Hematopoietic multipotent progenitor cell treated with erythropoietin and hydrocortisone succinate and interleukin-3 and kit ligand, for 15 days (in vitro differentiated cells): ENCODE measurements around the gene LHFPL3.
"Not testable (repeated sequence)": the region's sequence is repeated elsewhere in the genome, so short reads cannot be mapped to it uniquely, and the experiment has no call there.

Experiments
- DNase-seq: peaks from one replicate; pipeline ENCODE4 v3.0.0-alpha.2; 2015; ENCODE audit warnings: low spot score

LHFPL3 gene

DNA sequence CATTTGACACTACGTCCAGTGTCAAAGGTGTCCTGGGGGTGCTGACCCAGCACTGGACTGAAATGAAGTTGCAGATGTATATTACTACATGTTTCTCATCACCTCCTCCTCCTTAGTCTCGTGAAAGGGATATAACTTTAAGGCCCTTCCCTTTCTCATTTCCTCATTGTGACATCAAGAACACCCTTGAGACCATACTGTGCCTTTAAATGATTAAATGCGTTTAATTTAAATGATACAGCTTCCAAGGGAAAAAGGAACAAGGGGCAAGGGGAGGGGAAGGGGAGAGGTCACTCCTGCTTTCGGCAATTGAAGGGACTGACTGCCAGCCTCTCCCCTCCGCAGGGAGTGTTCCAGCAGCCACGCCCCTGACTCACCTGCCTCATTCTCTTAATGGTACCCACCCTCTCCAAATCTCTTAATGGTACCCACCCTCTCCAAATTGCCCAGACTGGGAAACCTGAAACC lies 605.2 kb downstream of the LHFPL3 start:
- no peak for DNase-seq

DNA sequence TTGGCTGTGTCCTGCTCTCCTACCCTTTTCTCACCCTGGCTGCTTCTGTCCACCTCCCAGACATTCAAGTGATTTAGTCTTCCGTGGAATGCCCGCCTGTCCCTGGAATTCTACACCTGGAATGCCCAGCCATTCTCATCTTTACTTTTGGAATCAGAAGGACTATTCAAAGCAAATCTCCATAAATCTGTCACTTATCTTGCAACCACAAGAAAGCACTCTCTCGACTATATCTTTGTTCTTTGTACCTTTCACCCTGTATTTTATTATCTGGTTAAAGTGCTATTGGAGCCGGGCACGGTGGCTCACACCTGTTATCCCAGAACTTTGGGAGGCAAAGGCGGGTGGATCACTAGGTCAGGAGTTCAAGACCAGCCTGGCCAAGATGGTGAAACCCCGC lies 606.3 kb downstream of the LHFPL3 start:
- no peak for DNase-seq

GRCh38 chr7:104935276-104935675 lies 606.9 kb downstream of the LHFPL3 start:
- no peak for DNase-seq

- no peak for DNase-seq
These were observed 608.1 kb downstream of the LHFPL3 start for GRCh38 chr7:104936546-104936945.

DNA sequence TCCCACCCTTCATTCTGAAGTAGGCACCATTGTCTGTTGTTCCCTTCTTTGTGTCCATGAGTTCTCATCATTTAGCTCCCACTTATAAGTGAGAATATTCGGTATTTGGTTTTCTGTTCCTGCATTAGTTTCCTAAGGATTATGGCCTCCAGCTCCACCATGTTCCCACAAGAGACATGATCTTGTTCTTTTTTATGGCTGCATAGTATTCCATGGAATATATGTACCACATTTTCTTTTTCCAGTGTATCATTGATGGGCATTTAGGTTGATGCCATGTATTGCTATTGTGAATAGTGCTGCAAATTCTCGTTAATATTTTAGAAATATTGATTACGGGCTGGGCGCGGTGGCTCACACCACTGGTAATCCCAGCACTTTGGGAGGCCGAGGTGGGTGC lies 609.1 kb downstream of the LHFPL3 start:
- DNase-seq: not testable (repeated sequence)

- no peak for DNase-seq
These were observed 610.5 kb downstream of the LHFPL3 start for GRCh38 chr7:104938741-104939390.

- DNase-seq: no peak
These were observed 611.8 kb downstream of the LHFPL3 start for GRCh38 chr7:104940023-104940710.

GRCh38 chr7:104943502-104944343 lies 615.3 kb downstream of the LHFPL3 start:
- no peak for DNase-seq

- no peak for DNase-seq
These were observed 617.2 kb downstream of the LHFPL3 start for GRCh38 chr7:104945599-104945956.

GRCh38 chr7:104946338-104946737 lies 617.9 kb downstream of the LHFPL3 start:
- no peak for DNase-seq

- no peak for DNase-seq
These were observed 621.6 kb downstream of the LHFPL3 start for GRCh38 chr7:104950006-104950405.

- DNase-seq: no peak
These were observed 622.4 kb downstream of the LHFPL3 start for GRCh38 chr7:104950754-104951153.

GRCh38 chr7:104951546-104951945 lies 623.1 kb downstream of the LHFPL3 start:
- no peak for DNase-seq

DNA sequence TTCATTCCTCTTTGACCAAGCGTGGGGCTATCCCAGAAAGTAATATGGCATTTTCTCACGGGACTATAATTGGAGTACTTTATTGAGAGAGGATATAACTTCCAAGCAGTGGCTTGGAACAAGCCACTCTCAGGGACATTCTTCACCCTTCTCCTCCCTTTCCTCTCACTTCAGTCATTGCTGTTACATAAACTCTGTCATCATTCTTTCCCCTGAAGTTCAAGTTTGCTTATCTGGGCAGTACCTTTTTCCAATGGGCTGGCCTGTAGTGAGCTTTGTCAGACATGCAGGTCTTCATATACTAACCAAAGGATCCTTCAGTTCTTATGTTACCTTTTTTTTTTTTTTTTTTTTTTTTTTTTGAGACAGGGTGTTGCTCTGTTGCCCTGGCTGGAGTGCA lies 626.9 kb downstream of the LHFPL3 start:
- no peak for DNase-seq
